Pulmonary artery endothelial cell (primary cell): ENCODE results near the gene DAND5. TPM values are rescaled to one million over a fixed set of nuclear protein-coding genes. Genes with fewer than 3 reads are reported as not detected.

ENCODE experiments used
- DNase-seq: peaks from one replicate; pipeline ENCODE4 v3.0.0-alpha.2; 2011; ENCODE audit warnings: low read depth, low spot score
- total RNA-seq: library from RNA; depleted of rRNA; stranded (reverse); fragments of >200 nt; gene quantifications from 2 replicates; pipeline ENCODE4 v1.2.3, GENCODE V29; 2014

Gene DAND5
- 0.07 TPM in 1 of 2 replicates, not detected in the other for total RNA-seq

DNA sequence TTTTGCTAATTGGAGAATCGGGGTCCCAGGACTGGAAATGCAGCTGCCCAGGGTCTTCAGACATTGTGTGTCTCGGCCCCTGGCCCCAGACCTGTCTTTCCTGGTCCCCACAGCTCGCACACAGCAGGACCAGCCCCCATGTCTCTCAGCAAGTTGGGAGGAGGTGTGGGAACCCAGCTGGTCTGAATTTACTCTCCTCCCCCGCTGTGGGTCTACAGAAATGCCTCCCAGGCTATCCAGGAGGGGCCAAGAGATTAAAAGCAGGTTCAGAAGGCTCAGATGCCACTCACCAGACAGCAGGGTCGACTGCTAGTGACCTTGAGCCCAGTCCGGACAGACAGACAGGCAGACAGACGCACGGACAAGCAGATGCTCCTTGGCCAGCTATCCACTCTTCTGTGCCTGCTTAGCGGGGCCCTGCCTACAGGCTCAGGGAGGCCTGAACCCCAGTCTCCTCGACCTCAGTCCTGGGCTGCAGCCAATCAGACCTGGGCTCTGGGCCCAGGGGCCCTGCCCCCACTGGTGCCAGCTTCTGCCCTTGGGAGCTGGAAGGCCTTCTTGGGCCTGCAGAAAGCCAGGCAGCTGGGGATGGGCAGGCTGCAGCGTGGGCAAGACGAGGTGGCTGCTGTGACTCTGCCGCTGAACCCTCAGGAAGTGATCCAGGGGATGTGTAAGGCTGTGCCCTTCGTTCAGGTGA is at the start of gene DAND5:
TSS of gene DAND5 (plus strand) at position 285 of the 697 bp plus-strand sequence. CDS start at position 370, 85 bp downstream.
- DNase-seq: no peak

GRCh38 chr19:12921047-12921446 is 48.3 kb upstream of the DAND5 start:
- no peak for DNase-seq

- DNase-seq: no peak
Measured at GRCh38 chr19:12922959-12923358, 46.4 kb upstream of the DAND5 start.

GRCh38 chr19:12924621-12925310 is 44.6 kb upstream of the DAND5 start:
- no peak for DNase-seq

DNA sequence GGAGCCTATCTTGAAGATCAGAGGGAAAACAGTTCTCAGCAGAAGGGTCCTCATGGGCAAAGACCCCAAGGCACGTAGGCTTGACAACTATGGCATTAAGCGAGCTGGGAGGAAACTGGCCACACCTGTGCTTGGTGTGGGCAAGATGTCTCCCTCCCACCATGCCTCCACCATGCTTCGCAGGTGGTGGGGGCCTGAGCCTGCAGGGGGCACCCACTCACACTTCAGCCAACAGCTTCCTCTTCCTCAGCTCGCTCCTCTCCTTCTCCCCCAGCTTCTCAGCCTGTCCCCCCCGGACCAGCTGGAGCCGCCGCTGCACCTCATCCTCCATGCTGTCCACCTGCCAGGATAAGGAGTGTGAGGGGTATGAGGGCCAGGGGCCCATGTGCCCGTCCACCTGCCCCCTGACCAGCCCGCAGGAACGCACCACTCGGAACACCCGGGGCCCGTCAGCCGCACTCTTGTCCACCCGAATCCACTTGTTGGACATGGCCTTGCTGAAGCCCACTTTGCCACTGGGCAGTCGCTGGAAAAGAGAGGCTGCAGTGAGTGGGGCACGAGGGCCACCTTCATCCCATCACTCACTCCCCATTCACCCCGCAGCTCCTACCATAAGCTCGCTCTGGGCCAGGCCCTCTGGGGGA is 39.3 kb upstream of the DAND5 start:
- no peak for DNase-seq

DNA sequence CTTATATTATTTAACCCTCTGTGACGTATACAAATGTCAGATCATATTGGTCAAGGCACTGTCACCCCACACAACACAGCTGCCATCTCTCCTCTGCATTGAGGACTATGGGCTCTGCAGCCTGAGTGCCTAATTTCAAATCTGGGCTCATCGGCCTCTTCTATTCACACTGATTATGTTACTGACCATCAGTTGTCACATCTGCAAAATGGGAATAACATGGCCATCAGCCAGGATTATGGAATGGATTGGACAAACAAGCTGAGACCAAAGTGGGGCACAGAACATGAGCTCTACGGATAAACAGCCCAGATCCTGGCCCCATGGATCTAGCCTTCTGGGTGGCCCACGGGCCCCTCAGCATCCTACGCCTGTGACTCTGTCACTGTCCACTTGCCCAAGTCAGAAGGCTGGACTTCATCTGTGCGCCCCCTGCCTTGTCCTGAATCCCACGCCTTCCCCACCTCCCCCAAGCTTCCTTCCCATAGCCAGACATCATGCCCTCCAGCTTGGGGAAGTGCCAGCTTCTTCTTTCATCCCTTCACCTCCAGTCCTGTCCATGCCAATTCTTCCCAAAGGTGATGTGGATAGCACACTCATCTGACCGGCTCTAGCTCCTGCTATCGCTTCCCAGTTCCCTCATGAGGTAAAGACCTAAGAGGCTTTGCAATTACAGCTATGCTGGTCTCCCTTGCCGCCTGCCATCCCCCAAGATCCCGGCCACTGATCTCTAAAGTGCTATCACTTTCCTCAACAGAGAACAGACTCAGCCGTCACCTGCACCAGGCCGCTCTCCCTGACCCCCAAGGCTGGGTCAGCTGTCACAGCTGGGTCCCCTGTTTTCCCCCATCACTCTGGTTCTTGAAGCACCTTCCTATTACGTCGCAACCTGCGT is 36.7 kb upstream of the DAND5 start:
- no peak for DNase-seq

DNA sequence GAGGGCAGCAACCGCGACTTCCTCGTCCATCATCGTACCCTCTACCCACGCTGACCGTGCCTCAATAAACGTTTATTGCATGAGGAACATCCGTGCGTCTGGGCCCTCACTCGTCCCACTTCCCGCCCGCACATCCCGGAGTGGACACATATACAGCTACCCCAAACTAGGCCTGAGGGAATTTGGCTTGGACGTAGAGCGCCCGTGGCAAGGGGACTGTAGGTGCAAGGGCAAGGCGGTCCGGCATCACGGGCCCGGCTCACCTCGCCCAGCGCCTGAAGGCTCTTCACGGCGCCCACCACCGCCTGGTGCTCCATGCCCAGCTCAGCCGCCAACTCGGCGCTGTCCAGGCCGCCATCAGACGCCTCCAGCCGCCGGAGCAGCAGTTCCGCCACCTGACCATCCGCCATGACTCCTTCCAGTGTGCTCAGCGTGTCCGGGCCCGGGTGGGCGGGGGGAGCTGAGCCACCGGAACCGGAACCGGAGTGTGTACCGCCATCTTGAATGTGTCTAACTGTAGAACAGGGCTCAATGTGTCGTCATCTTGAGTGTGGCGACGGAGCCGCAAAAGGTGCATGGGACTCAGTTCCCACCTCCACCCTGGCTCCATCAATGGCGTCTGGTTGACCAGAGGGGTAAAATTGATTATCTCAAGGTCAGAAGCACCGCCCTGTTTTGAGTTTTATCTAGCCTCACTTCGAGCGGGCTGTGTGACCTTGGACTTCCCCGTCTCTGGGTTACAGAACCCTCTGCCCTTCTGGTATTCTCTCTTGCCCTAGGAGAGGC is 35.9 kb upstream of the DAND5 start, which contains the start of gene FARSA:
TSS of gene FARSA (minus strand) at position 425 of the 786 bp plus-strand sequence. CDS start at position 410, 15 bp downstream.
- peak; percentile 76 for DNase-seq

DNA sequence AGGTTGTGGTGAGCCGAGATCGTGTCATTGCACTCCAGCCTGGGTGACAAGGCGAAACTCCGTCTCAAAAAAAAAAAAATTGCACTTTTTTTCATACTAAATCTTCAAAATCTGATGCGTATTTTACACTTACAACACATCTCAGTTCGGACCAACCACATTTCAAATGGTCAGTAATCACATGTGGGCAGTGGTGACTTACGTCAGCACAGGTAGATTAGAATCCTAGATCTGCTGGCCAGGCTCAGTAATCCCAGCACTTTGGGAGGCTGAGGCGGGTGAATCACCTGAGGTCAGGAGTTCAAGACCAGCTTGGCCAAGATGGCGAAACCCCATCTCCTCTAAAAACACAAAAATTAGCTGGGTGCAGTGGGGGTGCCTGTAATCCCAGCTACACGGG is 34.3 kb upstream of the DAND5 start:
- DNase-seq: no peak

- DNase-seq: no peak
Measured at GRCh38 chr19:12936582-12936981, 32.8 kb upstream of the DAND5 start.

DNA sequence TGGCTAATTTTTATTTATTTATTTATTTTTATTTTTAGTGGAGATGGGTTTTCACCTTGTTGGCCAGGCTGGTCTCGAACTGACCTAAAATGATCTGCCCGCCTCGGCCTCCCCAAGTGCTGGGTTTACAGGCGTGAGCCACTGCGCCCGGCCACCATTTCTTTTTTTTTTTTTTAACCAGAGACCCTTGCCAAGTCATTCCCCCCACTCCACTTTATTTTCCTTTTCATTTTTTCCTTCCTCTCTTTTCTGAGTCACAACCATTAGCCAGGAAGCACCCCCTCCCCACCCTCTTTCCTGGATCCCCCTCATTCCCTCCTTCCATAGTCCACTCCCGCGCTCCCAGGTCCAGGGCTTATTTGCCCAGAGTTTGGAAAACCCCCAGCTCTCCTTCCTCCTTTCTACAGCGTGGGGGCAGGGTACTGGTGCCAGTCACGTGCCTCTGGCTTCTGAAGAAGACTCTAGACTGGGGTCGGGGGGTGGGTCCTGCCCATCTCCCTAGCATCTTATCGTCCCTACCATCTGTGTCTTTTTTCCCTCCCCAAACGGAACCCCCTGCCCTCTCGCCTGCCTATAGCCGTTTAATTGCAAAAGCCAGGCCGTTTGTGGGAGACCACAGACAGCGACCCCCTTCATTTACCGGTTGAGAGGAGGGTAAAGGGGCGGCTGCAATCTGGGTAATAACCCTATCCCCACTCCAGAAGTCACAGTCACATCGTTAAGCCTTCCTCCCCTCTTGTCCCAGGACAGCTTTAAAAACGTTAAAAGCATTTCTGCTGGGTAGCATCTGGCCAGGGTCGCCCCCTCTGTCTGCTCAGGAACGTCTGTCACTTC is 32.1 kb upstream of the DAND5 start:
- no peak for DNase-seq

DNA sequence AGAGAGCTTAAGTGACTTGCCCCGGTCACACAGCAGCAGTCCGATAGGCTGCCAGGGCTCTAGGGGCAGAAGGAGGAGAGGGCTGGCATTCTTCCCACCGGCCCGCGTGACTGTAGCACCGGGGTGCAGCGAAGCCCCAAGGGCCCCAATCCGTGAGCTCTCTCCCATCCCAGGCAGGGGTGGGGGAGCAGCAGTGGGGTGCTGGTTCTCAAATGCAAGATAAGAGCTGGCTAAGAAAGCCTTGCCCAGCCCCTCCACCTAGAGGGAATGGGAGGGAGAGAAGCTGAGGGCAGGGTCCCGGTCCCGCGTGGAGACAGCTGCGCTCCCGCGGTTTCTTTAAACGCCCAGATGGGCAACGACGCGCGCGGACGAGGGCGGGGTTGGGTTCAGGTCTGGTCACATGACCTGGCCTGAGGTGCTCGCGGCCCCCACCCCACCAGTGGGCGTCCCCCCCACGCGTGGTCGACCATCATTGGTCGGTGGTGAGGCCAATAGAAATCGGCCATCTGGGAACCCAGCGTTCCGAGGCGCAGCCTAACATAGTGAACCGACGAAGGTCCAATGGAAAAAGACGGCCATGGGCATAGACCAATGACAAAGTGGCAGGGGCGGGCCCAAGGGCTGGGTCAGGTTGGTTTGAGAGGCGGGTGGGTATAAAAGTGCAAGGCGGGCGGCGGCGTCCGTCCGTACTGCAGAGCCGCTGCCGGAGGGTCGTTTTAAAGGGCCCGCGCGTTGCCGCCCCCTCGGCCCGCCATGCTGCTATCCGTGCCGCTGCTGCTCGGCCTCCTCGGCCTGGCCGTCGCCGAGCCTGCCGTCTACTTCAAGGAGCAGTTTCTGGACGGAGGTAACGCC is 31.2 kb upstream of the DAND5 start, which contains the start of gene CALR:
TSS of gene CALR (plus strand) at position 683 of the 852 bp plus-strand sequence. CDS start at position 754, 71 bp downstream.
- DNase-seq: peak; percentile 98

DNA sequence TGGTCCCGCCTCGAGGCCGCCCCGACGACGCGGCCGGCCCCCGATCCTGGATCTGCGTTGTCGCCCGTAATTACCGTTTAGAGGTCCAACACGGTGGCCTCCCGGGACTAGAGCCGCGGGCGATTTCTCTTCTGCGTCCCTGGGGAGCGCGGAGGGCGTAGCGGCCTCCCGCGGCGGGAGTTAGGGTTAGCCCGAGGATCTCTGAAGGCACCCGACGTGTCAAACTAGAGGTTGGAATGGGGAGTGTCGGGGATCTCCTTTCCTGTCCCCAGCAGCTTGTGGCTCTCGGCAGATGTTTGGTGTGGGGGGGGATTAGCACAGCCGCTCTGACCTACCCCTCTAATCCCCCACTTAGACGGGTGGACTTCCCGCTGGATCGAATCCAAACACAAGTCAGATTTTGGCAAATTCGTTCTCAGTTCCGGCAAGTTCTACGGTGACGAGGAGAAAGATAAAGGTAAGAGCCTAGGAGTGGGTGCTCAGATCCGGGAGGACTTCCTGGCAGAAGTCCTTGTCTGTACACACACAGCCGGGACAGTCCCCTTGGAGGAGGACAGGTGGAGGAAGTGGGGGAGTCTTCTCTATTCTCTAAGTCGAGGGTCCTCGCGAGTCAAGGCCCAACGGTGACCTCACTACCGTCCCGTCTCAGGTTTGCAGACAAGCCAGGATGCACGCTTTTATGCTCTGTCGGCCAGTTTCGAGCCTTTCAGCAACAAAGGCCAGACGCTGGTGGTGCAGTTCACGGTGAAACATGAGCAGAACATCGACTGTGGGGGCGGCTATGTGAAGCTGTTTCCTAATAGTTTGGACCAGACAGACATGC is 30.4 kb upstream of the DAND5 start:
- no peak for DNase-seq

DNA sequence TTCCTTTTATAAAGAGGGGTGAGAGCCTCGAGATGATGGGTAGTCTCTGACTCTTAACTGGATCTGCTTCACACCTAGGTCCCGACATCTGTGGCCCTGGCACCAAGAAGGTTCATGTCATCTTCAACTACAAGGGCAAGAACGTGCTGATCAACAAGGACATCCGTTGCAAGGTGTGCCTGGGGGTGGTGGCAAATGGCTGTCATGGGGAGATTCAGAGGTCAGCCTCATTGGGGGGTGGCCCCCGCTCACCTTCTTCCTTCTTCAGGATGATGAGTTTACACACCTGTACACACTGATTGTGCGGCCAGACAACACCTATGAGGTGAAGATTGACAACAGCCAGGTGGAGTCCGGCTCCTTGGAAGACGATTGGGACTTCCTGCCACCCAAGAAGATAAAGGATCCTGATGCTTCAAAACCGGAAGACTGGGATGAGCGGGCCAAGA is 29.4 kb upstream of the DAND5 start:
- no peak for DNase-seq

DNA sequence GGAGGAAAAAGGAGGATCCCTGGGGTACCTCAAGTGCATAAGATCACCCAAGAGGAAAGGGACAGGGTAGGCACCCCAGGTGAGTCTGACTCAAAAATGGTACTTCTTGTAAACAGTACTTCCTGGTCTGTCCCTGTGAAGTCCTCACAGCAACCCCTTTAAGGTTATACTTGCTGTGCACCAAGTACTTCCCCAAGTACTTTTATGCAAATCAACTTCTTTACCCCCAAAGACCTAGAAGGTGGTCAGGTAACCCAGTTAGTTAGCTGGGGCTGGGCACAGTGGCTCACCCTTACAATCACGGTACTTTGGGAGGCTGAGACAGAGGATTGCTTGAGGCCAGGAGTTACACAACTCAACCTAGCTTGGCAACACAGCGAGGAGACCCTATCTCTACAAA is 28.5 kb upstream of the DAND5 start:
- no peak for DNase-seq

- DNase-seq: no peak
Measured at GRCh38 chr19:12943437-12944044, 25.8 kb upstream of the DAND5 start.

- no peak for DNase-seq
Measured at GRCh38 chr19:12944104-12944674, 25.2 kb upstream of the DAND5 start.
